AG04450 (cell line): Measurements from ENCODE around the gene SH3PXD2B. TPM values are rescaled to one million over a fixed set of nuclear protein-coding genes. Genes with fewer than 3 reads are reported as not detected.

ENCODE experiments used
- CTCF ChIA-PET: fragments of 300-600, 350-600 bp; formaldehyde crosslinking; extraction: SDS; loops from one replicate; lab custom pipeline; 2022; ENCODE audit warnings: antibody characterized with exemption, inconsistent platforms; lab: Charles Lee
- POLR2A ChIA-PET: fragments of 350-600 bp; formaldehyde crosslinking; extraction: SDS; loops from one replicate; lab custom pipeline; 2021; ENCODE audit warnings: antibody characterized with exemption, inconsistent platforms; lab: Yijun Ruan, JAX
- DNase-seq: peaks from one replicate; pipeline ENCODE4 v3.0.0-alpha.2; 2011; ENCODE audit warnings: low read depth, low spot score
- H3K27ac ChIP-seq: one replicate; pipeline ENCODE4 v1.5.1; 2012; ENCODE audit warnings: low read depth, low read length, control low read depth
- H3K27me3 ChIP-seq: one replicate; pipeline ENCODE4 v1.6.0; 2012; ENCODE audit warnings: low read length; ENCODE audit not compliant: control insufficient read depth, insufficient read depth
- H3K4me3 ChIP-seq: 2 replicates; pipeline ENCODE4 v1.5.1; 2011; ENCODE audit warnings: mild to moderate bottlenecking, low read depth, low read length, control low read depth
- H3K9me3 ChIP-seq: 2 replicates; pipeline ENCODE4 v1.5.1; 2012; ENCODE audit warnings: low read length; ENCODE audit not compliant: control insufficient read depth, insufficient read depth
- polyA plus RNA-seq: library from polyadenylated mRNA; depleted of rRNA; stranded (reverse); fragments of >200 nt; gene quantifications from 2 replicates; pipeline ENCODE4 v1.2.3, GENCODE V29; 2011
- TF ChIP-seq, protein P1 (sequence below): IDR thresholded peaks from 2 replicates; pipeline ENCODE4 v1.5.1; 2011; ENCODE audit warnings: low read depth, low read length, control low read depth, inconsistent platforms

The SH3PXD2B gene
- polyA plus RNA-seq, 1 experiment: 39.1 TPM

DNA sequence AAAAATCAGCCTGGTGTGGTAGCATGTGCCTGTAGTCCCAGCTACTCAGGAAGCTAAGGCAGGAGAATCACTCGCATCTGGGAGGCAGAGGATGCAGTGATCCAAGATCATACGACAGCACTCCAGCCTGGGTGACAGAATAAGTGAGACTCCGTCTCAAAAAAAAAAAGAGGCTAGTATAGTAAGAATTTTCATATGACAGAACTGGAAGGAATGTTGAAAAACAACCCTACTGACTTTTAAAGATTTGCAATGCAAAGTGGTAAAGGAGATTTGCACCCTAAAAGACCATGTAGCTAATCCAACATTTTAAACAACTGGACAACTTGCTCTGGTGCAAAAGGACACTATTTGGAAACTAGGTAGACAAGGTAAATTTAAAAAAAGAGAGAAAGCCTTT lies 58.1 kb downstream of the SH3PXD2B start:
- ChIA-PET POLR2A (no interaction called here), CTCF (no interaction called here)
- TF ChIP-seq, protein P1, sequence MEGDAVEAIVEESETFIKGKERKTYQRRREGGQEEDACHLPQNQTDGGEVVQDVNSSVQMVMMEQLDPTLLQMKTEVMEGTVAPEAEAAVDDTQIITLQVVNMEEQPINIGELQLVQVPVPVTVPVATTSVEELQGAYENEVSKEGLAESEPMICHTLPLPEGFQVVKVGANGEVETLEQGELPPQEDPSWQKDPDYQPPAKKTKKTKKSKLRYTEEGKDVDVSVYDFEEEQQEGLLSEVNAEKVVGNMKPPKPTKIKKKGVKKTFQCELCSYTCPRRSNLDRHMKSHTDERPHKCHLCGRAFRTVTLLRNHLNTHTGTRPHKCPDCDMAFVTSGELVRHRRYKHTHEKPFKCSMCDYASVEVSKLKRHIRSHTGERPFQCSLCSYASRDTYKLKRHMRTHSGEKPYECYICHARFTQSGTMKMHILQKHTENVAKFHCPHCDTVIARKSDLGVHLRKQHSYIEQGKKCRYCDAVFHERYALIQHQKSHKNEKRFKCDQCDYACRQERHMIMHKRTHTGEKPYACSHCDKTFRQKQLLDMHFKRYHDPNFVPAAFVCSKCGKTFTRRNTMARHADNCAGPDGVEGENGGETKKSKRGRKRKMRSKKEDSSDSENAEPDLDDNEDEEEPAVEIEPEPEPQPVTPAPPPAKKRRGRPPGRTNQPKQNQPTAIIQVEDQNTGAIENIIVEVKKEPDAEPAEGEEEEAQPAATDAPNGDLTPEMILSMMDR: no peak
- no peaks in the 10 kb centered on the region for H3K27me3 ChIP-seq
- DNase-seq: no peak
- H3K27ac ChIP-seq: no peak overlapping the region
- no peak overlapping the region for H3K4me3 ChIP-seq
- peaks cover 3% of the 10 kb centered on the region; the same call in 1 of the 2 replicates for H3K9me3 ChIP-seq

- no peak overlapping the region for H3K4me3 ChIP-seq
- no peaks in the 10 kb centered on the region for H3K27me3 ChIP-seq
- POLR2A ChIA-PET: no interaction called here
- TF ChIP-seq, protein P1: no peak
- no peak for DNase-seq
- CTCF ChIA-PET: no interaction called here
- no peak overlapping the region for H3K27ac ChIP-seq
- H3K9me3 ChIP-seq: peaks cover 3% of the 10 kb centered on the region; the same call in 1 of the 2 replicates
These were observed 58.8 kb downstream of the SH3PXD2B start for GRCh38 chr5:172395483-172395882.

GRCh38 chr5:172389578-172390112 lies 64.7 kb downstream of the SH3PXD2B start:
- H3K27me3 ChIP-seq: no peaks in the 10 kb centered on the region
- H3K27ac ChIP-seq: no peak overlapping the region
- H3K4me3 ChIP-seq: no peak overlapping the region
- DNase-seq: no peak
- H3K9me3 ChIP-seq: no peaks in the 10 kb centered on the region
- ChIA-PET POLR2A (no interaction called here), CTCF (interaction anchor here (2.1 kb wide), 1 partner anchor 61 kb away, joined by 5 read pairs; no protein-coding TSS in a partner anchor)
- TF ChIP-seq, protein P1: 0 out of 2 replicates have a peak, but pooled peaks have one; percentile 1

GRCh38 chr5:172388246-172388733 lies 66.0 kb downstream of the SH3PXD2B start:
- Histone ChIP-seq H3K27me3 (no peaks in the 10 kb centered on the region), H3K4me3 (no peak overlapping the region), H3K9me3 (no peaks in the 10 kb centered on the region), H3K27ac (no peak overlapping the region)
- CTCF ChIA-PET: interaction anchor here (1.6 to 2.1 kb wide), 2 partner anchors 18 to 62 kb away, joined by 4 to 5 read pairs; no protein-coding TSS in a partner anchor
- DNase-seq: no peak
- POLR2A ChIA-PET: no interaction called here
- TF ChIP-seq, protein P1: no peak

DNA sequence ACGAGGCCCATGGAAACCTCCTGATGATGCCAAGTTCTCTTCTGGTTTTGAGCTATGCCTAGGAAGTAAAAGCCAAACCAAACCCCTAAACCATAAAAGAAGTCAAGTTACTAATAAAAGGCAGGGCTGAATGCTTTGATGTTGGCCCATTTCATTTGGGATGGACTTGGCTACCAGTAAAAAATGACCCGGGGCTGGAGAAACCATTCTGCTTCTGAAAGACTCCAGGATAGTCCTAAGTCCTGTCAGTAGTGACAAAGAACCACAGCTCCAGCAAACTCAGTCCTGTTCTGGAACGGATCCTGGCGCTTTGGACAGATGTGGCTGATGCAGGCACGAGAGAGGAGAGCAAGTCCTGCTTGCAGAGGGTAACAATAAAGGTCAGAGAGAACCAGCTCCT lies 68.6 kb downstream of the SH3PXD2B start:
- ChIA-PET CTCF (no interaction called here), POLR2A (no interaction called here)
- TF ChIP-seq, protein P1: no peak
- Histone ChIP-seq H3K27me3 (no peaks in the 10 kb centered on the region), H3K27ac (no peak overlapping the region), H3K9me3 (no peaks in the 10 kb centered on the region), H3K4me3 (no peak overlapping the region)
- DNase-seq: no peak
